GM23248 (cell line): Measurements from ENCODE around the gene PPA2.

Experiments
- EZH2 ChIP-seq: fragments of 200-600 bp; sonication (generic); IDR thresholded peaks from 2 replicates; pipeline ENCODE4 v1.6.1; 2018; ENCODE audit warnings: antibody characterized with exemption, mild to moderate bottlenecking; ENCODE audit not compliant: insufficient read depth, poor library complexity, severe bottlenecking
- EZH2phosphoT487 ChIP-seq: fragments of 200-600 bp; sonication (generic); IDR thresholded peaks from 2 replicates; pipeline ENCODE4 v1.6.1; 2018; ENCODE audit warnings: antibody characterized with exemption, moderate library complexity, mild to moderate bottlenecking, low read depth; ENCODE audit not compliant: insufficient read depth

DNA sequence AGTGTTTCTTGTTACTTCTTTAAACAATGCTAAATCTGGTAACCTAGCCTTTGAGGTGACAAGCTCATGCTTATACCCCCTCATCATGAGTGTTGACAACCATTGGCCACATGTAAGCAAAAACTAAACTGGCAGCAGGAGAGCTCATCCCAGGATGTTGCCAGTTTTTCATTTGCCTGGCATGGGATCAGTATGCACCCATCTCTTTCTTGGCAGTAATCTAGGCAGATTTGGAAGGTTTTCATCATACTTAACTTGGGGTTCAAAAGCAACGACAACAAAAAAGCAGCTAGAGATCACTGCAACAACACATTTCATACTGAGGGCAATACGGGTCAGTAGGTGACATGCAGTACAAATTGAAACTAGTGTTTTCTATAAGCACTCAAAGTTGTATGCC is 122.0 kb downstream of the PPA2 start:
- no peak for TF ChIP-seq EZH2
- no peak for TF ChIP-seq EZH2phosphoT487
